ENCODE data around the gene MAP3K4.

The MAP3K4 gene

DNA sequence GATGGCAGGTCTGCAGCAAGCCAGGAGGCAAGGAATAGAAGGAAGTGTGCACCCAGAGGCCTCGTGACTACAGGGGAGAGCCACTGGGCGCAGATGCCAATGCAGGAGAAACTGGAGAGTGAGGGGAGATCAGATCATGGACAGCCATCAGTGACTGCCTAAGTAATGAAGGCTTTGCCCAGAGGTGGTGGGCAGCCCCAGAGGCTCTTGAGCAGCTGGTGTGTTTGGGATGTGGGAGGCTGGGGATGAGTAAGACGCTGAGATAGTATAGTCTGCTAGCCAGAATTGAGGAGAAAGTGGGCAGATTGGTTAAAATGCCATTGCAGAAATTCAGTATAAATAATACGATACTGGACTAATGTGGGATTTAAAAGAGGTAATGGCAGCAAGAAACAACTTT is 111.9 kb downstream of the MAP3K4 start:
- no peak for ATAC-seq
- TF ChIP-seq ZFP3 (CRISPR knock-in tag; IDR thresholded peaks at IDR 0.05) (no peak), ZNF8 (CRISPR knock-in tag; IDR thresholded peaks at IDR 0.05) (no peak), PPARA (CRISPR knock-in tag; IDR thresholded peaks at IDR 0.05; ENCODE audit: borderline replicate concordance) (no peak), ESRRG (CRISPR knock-in tag; IDR thresholded peaks at IDR 0.05) (no peak), OSR1 (CRISPR knock-in tag; IDR thresholded peaks at IDR 0.05) (no peak), ZNF70 (CRISPR knock-in tag; IDR thresholded peaks at IDR 0.05) (no peak), ZC3H10 (CRISPR knock-in tag; IDR thresholded peaks at IDR 0.05) (no peak), TCF4 (CRISPR knock-in tag; IDR thresholded peaks at IDR 0.05; ENCODE audit: borderline replicate concordance) (no peak), BACH2 (CRISPR knock-in tag; IDR thresholded peaks at IDR 0.05; ENCODE audit: borderline replicate concordance) (no peak), ZNF565 (CRISPR knock-in tag; conservative IDR thresholded peaks at IDR 0.05; ENCODE audit: low read depth) (no peak)
- TF ChIP-seq, protein P1, sequence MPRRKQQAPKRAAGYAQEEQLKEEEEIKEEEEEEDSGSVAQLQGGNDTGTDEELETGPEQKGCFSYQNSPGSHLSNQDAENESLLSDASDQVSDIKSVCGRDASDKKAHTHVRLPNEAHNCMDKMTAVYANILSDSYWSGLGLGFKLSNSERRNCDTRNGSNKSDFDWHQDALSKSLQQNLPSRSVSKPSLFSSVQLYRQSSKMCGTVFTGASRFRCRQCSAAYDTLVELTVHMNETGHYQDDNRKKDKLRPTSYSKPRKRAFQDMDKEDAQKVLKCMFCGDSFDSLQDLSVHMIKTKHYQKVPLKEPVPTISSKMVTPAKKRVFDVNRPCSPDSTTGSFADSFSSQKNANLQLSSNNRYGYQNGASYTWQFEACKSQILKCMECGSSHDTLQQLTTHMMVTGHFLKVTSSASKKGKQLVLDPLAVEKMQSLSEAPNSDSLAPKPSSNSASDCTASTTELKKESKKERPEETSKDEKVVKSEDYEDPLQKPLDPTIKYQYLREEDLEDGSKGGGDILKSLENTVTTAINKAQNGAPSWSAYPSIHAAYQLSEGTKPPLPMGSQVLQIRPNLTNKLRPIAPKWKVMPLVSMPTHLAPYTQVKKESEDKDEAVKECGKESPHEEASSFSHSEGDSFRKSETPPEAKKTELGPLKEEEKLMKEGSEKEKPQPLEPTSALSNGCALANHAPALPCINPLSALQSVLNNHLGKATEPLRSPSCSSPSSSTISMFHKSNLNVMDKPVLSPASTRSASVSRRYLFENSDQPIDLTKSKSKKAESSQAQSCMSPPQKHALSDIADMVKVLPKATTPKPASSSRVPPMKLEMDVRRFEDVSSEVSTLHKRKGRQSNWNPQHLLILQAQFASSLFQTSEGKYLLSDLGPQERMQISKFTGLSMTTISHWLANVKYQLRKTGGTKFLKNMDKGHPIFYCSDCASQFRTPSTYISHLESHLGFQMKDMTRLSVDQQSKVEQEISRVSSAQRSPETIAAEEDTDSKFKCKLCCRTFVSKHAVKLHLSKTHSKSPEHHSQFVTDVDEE (CRISPR knock-in tag; IDR thresholded peaks at IDR 0.05) = no peak
- TF ChIP-seq, protein P2, sequence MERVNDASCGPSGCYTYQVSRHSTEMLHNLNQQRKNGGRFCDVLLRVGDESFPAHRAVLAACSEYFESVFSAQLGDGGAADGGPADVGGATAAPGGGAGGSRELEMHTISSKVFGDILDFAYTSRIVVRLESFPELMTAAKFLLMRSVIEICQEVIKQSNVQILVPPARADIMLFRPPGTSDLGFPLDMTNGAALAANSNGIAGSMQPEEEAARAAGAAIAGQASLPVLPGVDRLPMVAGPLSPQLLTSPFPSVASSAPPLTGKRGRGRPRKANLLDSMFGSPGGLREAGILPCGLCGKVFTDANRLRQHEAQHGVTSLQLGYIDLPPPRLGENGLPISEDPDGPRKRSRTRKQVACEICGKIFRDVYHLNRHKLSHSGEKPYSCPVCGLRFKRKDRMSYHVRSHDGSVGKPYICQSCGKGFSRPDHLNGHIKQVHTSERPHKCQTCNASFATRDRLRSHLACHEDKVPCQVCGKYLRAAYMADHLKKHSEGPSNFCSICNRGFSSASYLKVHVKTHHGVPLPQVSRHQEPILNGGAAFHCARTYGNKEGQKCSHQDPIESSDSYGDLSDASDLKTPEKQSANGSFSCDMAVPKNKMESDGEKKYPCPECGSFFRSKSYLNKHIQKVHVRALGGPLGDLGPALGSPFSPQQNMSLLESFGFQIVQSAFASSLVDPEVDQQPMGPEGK (CRISPR knock-in tag; IDR thresholded peaks at IDR 0.05; ENCODE audit: borderline replicate concordance) = no peak
- TF ChIP-seq, protein P3, sequence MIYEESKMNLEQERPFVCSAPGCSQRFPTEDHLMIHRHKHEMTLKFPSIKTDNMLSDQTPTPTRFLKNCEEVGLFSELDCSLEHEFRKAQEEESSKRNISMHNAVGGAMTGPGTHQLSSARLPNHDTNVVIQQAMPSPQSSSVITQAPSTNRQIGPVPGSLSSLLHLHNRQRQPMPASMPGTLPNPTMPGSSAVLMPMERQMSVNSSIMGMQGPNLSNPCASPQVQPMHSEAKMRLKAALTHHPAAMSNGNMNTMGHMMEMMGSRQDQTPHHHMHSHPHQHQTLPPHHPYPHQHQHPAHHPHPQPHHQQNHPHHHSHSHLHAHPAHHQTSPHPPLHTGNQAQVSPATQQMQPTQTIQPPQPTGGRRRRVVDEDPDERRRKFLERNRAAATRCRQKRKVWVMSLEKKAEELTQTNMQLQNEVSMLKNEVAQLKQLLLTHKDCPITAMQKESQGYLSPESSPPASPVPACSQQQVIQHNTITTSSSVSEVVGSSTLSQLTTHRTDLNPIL (CRISPR knock-in tag; IDR thresholded peaks at IDR 0.05; ENCODE audit: low read depth) = no peak

DNA sequence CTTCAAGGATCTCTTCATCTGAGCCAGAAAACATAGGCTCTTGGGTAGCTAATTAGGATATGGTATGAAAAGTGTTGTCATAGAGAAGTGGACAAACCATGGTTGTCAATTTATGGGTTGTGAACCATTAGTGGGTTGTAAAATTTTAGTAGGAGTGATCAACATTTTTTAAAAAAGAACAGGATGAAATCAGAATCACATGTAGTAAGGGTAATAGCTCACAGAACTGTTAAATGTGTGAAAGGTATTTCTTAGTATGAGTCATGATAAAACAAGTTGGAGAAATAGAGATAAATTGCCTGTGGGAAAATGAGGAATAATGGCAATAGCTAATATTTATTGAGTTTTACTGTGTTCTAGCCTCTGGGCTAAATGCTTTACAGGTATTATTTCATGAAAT is 113.4 kb downstream of the MAP3K4 start:
- no peak for ATAC-seq
- TF ChIP-seq, protein P4, sequence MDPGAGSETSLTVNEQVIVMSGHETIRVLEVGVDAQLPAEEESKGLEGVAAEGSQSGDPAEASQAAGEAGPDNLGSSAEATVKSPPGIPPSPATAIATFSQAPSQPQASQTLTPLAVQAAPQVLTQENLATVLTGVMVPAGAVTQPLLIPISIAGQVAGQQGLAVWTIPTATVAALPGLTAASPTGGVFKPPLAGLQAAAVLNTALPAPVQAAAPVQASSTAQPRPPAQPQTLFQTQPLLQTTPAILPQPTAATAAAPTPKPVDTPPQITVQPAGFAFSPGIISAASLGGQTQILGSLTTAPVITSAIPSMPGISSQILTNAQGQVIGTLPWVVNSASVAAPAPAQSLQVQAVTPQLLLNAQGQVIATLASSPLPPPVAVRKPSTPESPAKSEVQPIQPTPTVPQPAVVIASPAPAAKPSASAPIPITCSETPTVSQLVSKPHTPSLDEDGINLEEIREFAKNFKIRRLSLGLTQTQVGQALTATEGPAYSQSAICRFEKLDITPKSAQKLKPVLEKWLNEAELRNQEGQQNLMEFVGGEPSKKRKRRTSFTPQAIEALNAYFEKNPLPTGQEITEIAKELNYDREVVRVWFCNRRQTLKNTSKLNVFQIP (CRISPR knock-in tag; IDR thresholded peaks at IDR 0.05; ENCODE audit: borderline replicate concordance, low read depth) = no peak
- TF ChIP-seq ESRRG (CRISPR knock-in tag; IDR thresholded peaks at IDR 0.05) = no peak
- TF ChIP-seq RARB (CRISPR knock-in tag; IDR thresholded peaks at IDR 0.05) = no peak
- TF ChIP-seq SNAI2 (CRISPR knock-in tag; IDR thresholded peaks at IDR 0.05) = no peak
- TF ChIP-seq TCF4 (CRISPR knock-in tag; IDR thresholded peaks at IDR 0.05; ENCODE audit: borderline replicate concordance) = no peak
- TF ChIP-seq ARNTL (CRISPR knock-in tag; IDR thresholded peaks at IDR 0.05; ENCODE audit: borderline replicate concordance, low read depth) = no peak
- TF ChIP-seq ISL1 (CRISPR knock-in tag; IDR thresholded peaks at IDR 0.05) = no peak
- TF ChIP-seq TOX (CRISPR knock-in tag; IDR thresholded peaks at IDR 0.05; ENCODE audit: borderline replicate concordance) = no peak
- no peak for TF ChIP-seq ZNF70 (CRISPR knock-in tag; IDR thresholded peaks at IDR 0.05)
- TF ChIP-seq CSDC2 (CRISPR knock-in tag; IDR thresholded peaks at IDR 0.05) = no peak
- TF ChIP-seq ZFP30 (CRISPR knock-in tag; IDR thresholded peaks at IDR 0.05) = no peak
- no peak for TF ChIP-seq OSR1 (CRISPR knock-in tag; IDR thresholded peaks at IDR 0.05)
- no peak for TF ChIP-seq BACH2 (CRISPR knock-in tag; IDR thresholded peaks at IDR 0.05; ENCODE audit: borderline replicate concordance)
- TF ChIP-seq, protein P5, sequence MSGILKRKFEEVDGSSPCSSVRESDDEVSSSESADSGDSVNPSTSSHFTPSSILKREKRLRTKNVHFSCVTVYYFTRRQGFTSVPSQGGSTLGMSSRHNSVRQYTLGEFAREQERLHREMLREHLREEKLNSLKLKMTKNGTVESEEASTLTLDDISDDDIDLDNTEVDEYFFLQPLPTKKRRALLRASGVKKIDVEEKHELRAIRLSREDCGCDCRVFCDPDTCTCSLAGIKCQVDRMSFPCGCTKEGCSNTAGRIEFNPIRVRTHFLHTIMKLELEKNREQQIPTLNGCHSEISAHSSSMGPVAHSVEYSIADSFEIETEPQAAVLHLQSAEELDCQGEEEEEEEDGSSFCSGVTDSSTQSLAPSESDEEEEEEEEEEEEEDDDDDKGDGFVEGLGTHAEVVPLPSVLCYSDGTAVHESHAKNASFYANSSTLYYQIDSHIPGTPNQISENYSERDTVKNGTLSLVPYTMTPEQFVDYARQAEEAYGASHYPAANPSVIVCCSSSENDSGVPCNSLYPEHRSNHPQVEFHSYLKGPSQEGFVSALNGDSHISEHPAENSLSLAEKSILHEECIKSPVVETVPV (CRISPR knock-in tag; IDR thresholded peaks at IDR 0.05) = no peak

DNA sequence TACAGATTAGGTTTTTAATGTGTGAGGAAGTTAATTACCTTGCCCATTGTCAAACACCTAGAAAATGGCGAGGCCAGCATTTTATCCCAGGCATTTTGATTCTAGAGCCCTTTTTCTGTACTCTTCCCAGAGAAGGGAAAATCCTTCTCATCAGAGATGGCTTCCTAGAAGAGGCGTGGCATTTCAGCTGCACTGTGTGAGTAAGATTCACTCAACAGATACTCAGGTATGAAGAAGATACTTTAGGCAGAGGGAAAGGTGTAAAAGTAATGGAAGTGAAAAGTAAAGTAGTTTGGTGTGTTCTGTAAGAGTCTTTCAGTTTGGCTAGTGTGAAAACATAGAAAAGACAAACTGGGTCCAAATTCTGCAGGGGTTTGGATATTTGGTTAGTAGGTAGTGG is 113.8 kb downstream of the MAP3K4 start:
- ATAC-seq = no peak
- TF ChIP-seq GLIS3 (CRISPR knock-in tag; IDR thresholded peaks at IDR 0.05) = no peak
- no peak for TF ChIP-seq BACH2 (CRISPR knock-in tag; IDR thresholded peaks at IDR 0.05; ENCODE audit: borderline replicate concordance)
